Measurements from ENCODE around the gene TNRC6B.
"Not testable (repeated sequence)": the region's sequence is repeated elsewhere in the genome, so short reads cannot be mapped to it uniquely, and the experiment has no call there.

GRCh38 chr22:40165537-40165936, 12.2 kb upstream of the TNRC6B start:
- not testable (repeated sequence) for TF ChIP-seq CTCF, EZH2, EZH2phosphoT487 (IDR thresholded peaks at IDR 0.05)

All from neural progenitor cell (in vitro differentiated cells).